OCI-LY7 (cell line): Measurements from ENCODE around the gene S100Z. TPM values are rescaled to one million over a fixed set of nuclear protein-coding genes. Genes with fewer than 3 reads are reported as not detected.
"Not testable (repeated sequence)": the region's sequence is repeated elsewhere in the genome, so short reads cannot be mapped to it uniquely, and the experiment has no call there.

Source experiments
- BruUV-seq: library from RNA; stranded (reverse); fragments of 400-500 nt; replicated peaks from 2 replicates; lab custom pipeline; 2021; lab: Mats Ljungman, UMichigan
- CTCF ChIA-PET: fragments of 300-600 bp; sonication (Branson Sonifier 250); formaldehyde crosslinking; loops from one replicate; lab custom pipeline; 2022; ENCODE audit warnings: antibody characterized with exemption; ENCODE audit not compliant: unreplicated experiment; lab: Charles Lee
- POLR2A ChIA-PET: fragments of 300-600 bp; sonication (Branson Sonifier 250); formaldehyde crosslinking; loops from one replicate; lab custom pipeline; 2022; ENCODE audit warnings: antibody characterized with exemption; lab: Charles Lee
- DNase-seq: peaks from one replicate; pipeline ENCODE4 v3.0.0-alpha.2; 2015; ENCODE audit warnings: low spot score
- H2AFZ ChIP-seq: fragments of 200-600 bp; sonication (generic), shearing (Covaris generic); 2 replicates; pipeline ENCODE4 v1.6.1; 2014; ENCODE audit warnings: mild to moderate bottlenecking, antibody characterized with exemption, low read length, moderate library complexity
- H3K27ac ChIP-seq: fragments of 200-600 bp; sonication (generic); 2 replicates; pipeline ENCODE4 v1.5.1; 2014; ENCODE audit warnings: mixed run types, low read depth, mild to moderate bottlenecking, moderate library complexity, low read length, inconsistent platforms; ENCODE audit not compliant: poor library complexity, severe bottlenecking
- H3K36me3 ChIP-seq: fragments of 200-600 bp; sonication (generic); 2 replicates; pipeline ENCODE4 v1.6.1; 2014; ENCODE audit warnings: mild to moderate bottlenecking, antibody characterized with exemption, low read length, moderate library complexity, mixed read lengths; ENCODE audit not compliant: insufficient read depth
- H3K4me1 ChIP-seq: fragments of 200-600 bp; sonication (generic); 2 replicates; pipeline ENCODE4 v1.5.1; 2014; ENCODE audit warnings: mild to moderate bottlenecking, low read length; ENCODE audit not compliant: insufficient read depth, poor library complexity, severe bottlenecking
- H3K4me2 ChIP-seq: fragments of 200-600 bp; sonication (generic); 2 replicates; pipeline ENCODE4 v1.6.1; 2014; ENCODE audit warnings: mild to moderate bottlenecking, low read length
- H3K4me3 ChIP-seq: fragments of 200-600 bp; sonication (generic); 2 replicates; pipeline ENCODE4 v1.5.1; 2014; ENCODE audit warnings: mild to moderate bottlenecking, low read depth, low read length; ENCODE audit not compliant: poor library complexity, severe bottlenecking
- H3K79me2 ChIP-seq: fragments of 200-600 bp; sonication (generic); 2 replicates; pipeline ENCODE4 v1.6.1; 2016; ENCODE audit warnings: low read depth, mild to moderate bottlenecking, low read length, moderate library complexity, mixed read lengths; ENCODE audit not compliant: insufficient read depth
- H3K9me2 ChIP-seq: fragments of 200-600 bp; sonication (generic); 2 replicates; pipeline ENCODE4 v1.6.1; 2016; ENCODE audit warnings: mild to moderate bottlenecking, low read length, mixed read lengths; ENCODE audit not compliant: insufficient read depth
- H3K9me3 ChIP-seq: fragments of 200-600 bp; sonication (generic); 2 replicates; pipeline ENCODE4 v1.6.1; 2014; ENCODE audit warnings: mild to moderate bottlenecking, mixed run types, low read length, mixed read lengths
- H4K20me1 ChIP-seq: fragments of 200-600 bp; sonication (generic); 2 replicates; pipeline ENCODE4 v1.6.1; 2014; ENCODE audit warnings: mild to moderate bottlenecking, antibody characterized with exemption, low read length, moderate library complexity, mixed read lengths; ENCODE audit not compliant: insufficient read depth
- CTCF ChIP-seq: fragments of 200-600 bp; sonication (generic); conservative IDR thresholded peaks from 2 replicates; pipeline ENCODE4 v1.5.1; 2014; ENCODE audit warnings: mild to moderate bottlenecking, antibody characterized with exemption, low read length, moderate library complexity, mixed read lengths
- EZH2phosphoT487 ChIP-seq: fragments of 200-600 bp; sonication (generic); IDR thresholded peaks from 2 replicates; pipeline ENCODE4 v1.6.1; 2018; ENCODE audit warnings: low read depth, borderline replicate concordance, mild to moderate bottlenecking, mixed run types, antibody characterized with exemption, low read length, moderate library complexity, mixed read lengths
- intact Hi-C: fragments of 100-400 bp; cut with micrococcal nuclease; formaldehyde crosslinking; loops from one replicate; pipeline ENCODE4 v1.10.0; 2022; ENCODE audit not compliant: unreplicated experiment
- total RNA-seq, 2 experiments: library from RNA; depleted of rRNA in 1 of 2; stranded (reverse); fragments of >200 nt in 1 of 2; shearing (Covaris generic) in 1 of 2; gene quantifications; 2 replicates each; pipeline ENCODE4 v1.2.3, GENCODE V29; 2014 to 2022

S100Z gene
- total RNA-seq, 2 experiments from 2014 or later = 51.1 to 66.6 TPM

DNA sequence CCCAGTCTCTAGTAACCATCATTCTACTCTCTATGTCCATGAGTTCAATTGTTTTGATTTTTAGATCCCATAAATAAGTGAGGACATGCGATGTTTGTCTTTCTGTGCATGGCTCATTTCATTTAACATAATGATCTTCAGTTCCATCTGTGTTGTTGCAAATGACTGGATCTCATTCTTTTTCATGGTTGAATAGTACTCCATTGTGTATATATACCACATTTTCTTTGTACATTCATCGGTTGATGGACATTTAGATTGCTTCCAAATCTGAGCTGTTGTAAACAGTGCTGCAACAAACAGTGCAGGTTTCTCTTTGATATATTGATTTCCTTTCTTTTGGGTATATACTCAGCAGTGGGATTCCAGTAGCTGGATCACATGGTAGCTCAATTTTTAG lies 46.4 kb downstream of the S100Z start:
- peaks cover 88% of the 10 kb centered on the region for H3K79me2 ChIP-seq
- no peak overlapping the region for H3K4me2 ChIP-seq
- intact Hi-C loops = no loop called here
- H3K36me3 ChIP-seq = peaks cover 98% of the 10 kb centered on the region
- H3K9me2 ChIP-seq = no peaks in the 10 kb centered on the region
- no peak overlapping the region for H3K27ac ChIP-seq
- ChIA-PET POLR2A (interaction anchor here (1.3 to 1.7 kb wide), 2 partner anchors 10 to 22 kb away, joined by 3 to 4 read pairs; no protein-coding TSS in a partner anchor), CTCF (no interaction called here)
- no peak overlapping the region for H2AFZ ChIP-seq
- TF ChIP-seq CTCF = no peak
- TF ChIP-seq EZH2phosphoT487 = no peak
- no TSS peak for BruUV-seq
- H3K9me3 ChIP-seq = peaks cover 46% of the 10 kb centered on the region
- DNase-seq = no peak
- H3K4me1 ChIP-seq = no peaks in the 10 kb centered on the region
- H4K20me1 ChIP-seq = no peaks in the 10 kb centered on the region
- H3K4me3 ChIP-seq = no peak overlapping the region

DNA sequence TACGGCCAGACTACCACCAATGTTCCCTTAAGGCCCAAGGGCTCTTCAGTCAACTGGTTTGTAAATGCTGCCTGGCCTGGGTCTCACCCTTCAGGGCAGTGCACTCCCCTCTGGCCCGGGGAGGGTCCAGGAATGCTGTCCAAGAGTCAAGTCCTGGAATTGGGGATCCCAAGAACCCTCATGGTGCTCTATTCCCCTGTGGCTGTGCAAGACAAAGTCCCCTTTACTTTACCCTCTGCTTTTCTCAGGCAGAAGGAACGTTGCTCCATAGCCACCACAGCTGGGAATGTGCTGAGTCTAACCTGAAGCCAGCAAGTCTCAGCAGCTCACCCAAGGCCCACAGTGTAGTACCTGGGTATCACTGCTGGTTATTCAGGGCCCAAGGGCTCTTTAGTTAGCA lies 51.7 kb downstream of the S100Z start:
- peaks cover 41% of the 10 kb centered on the region for H3K9me3 ChIP-seq
- no peaks in the 10 kb centered on the region for H4K20me1 ChIP-seq
- H3K4me2 ChIP-seq = no peak overlapping the region
- CTCF ChIA-PET = no interaction called here
- TF ChIP-seq CTCF (no peak), EZH2phosphoT487 (no peak)
- H2AFZ ChIP-seq = no peak overlapping the region
- BruUV-seq = no TSS peak
- no peak overlapping the region for H3K4me3 ChIP-seq
- no peaks in the 10 kb centered on the region for H3K9me2 ChIP-seq
- no peak for DNase-seq
- no peak overlapping the region for H3K27ac ChIP-seq
- no peaks in the 10 kb centered on the region for H3K4me1 ChIP-seq
- intact Hi-C loops = no loop called here
- H3K36me3 ChIP-seq = peaks cover 97% of the 10 kb centered on the region
- POLR2A ChIA-PET = no interaction called here
- H3K79me2 ChIP-seq = peaks cover 100% of the 10 kb centered on the region

DNA sequence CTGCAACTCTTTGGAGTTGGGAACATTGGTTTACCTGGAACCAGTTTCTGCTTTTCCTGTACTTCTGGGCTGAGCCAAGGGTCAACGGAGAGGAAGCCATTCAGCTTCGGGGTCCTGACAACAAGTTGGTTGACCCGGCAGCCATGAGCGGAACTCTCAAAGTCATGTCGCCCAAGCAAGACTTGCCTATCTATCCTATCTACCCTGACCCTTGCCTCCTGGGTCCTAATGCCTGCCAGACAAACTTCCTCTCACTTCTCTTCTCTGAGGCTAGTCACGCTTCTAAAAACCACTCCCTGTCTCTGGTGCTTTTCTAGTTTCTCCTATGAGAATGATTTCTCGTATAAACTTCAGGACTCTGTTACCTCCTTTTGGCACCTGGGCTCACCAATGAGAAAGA lies 58.4 kb downstream of the S100Z start:
- peaks cover 95% of the 10 kb centered on the region for H3K36me3 ChIP-seq
- H3K79me2 ChIP-seq = peaks cover 52% of the 10 kb centered on the region
- BruUV-seq = no TSS peak
- no peak overlapping the region for H2AFZ ChIP-seq
- no peaks in the 10 kb centered on the region for H4K20me1 ChIP-seq
- ChIA-PET POLR2A (no interaction called here), CTCF (no interaction called here)
- H3K4me1 ChIP-seq = no peaks in the 10 kb centered on the region
- H3K4me2 ChIP-seq = no peak overlapping the region
- no peak overlapping the region for H3K27ac ChIP-seq
- H3K4me3 ChIP-seq = no peak overlapping the region
- H3K9me2 ChIP-seq = no peaks in the 10 kb centered on the region
- no peak for DNase-seq
- H3K9me3 ChIP-seq = no peaks in the 10 kb centered on the region
- TF ChIP-seq CTCF (no peak), EZH2phosphoT487 (no peak)
- intact Hi-C loops = no loop called here

GRCh38 chr5:76910344-76910933 lies 60.6 kb downstream of the S100Z start:
- H3K9me3 ChIP-seq, intact Hi-C loops, H3K4me2 ChIP-seq, H4K20me1 ChIP-seq, H3K4me1 ChIP-seq, H3K27ac ChIP-seq, H2AFZ ChIP-seq, DNase-seq, H3K9me2 ChIP-seq, BruUV-seq, H3K4me3 ChIP-seq, CTCF ChIA-PET: not testable (repeated sequence)
- Histone ChIP-seq H3K36me3 (peaks cover 93% of the 10 kb centered on the region), H3K79me2 (peaks cover 29% of the 10 kb centered on the region; the same call in 1 of the 2 replicates)
- POLR2A ChIA-PET = interaction anchor here (0.7 to 1.3 kb wide), 2 partner anchors 33 to 35 kb away, joined by 3 to 4 read pairs; no protein-coding TSS in a partner anchor
